GM15510 (cell line): ENCODE measurements around the gene FKBP4.
A peak's percentile ranks its signal among the peaks of the same experiment; 100 is the strongest.

Source experiments
- POLR2A ChIP-seq: IDR thresholded peaks from 3 replicates; pipeline ENCODE4 v1.6.1; 2011; ENCODE audit warnings: borderline replicate concordance; ENCODE audit not compliant: insufficient read length; ENCODE audit errors: extremely low read depth

Gene FKBP4, protein sequence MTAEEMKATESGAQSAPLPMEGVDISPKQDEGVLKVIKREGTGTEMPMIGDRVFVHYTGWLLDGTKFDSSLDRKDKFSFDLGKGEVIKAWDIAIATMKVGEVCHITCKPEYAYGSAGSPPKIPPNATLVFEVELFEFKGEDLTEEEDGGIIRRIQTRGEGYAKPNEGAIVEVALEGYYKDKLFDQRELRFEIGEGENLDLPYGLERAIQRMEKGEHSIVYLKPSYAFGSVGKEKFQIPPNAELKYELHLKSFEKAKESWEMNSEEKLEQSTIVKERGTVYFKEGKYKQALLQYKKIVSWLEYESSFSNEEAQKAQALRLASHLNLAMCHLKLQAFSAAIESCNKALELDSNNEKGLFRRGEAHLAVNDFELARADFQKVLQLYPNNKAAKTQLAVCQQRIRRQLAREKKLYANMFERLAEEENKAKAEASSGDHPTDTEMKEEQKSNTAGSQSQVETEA

DNA sequence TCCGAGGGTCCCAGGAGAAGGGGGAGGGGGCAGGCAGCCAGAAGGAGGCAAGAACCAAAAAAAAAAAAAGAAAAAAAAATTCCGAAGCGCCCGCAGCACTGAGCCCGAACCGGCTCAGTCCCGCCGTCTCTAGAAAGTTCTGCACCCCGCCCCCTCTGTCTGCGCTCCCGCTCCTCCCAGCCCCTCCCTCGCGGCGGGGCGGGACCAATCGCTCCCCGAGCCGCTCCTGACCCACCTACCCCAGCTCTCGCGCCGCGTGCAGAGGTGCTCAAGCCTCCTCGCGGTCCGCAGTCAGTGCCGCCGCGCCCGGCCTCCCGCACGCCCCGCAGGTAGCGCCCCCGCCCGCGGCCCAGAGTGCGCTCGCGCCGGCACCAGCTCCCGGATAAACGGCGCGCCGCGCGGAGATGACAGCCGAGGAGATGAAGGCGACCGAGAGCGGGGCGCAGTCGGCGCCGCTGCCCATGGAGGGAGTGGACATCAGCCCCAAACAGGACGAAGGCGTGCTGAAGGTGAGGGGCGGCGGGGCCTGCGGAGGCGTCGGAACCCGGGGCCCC is at the start of gene FKBP4:
Gene FKBP4, plus strand, starts transcription at position 235 of the 554 bp plus-strand sequence. Its CDS starts 170 bp downstream, at position 405.
- peak; percentile 78 for TF ChIP-seq POLR2A

DNA sequence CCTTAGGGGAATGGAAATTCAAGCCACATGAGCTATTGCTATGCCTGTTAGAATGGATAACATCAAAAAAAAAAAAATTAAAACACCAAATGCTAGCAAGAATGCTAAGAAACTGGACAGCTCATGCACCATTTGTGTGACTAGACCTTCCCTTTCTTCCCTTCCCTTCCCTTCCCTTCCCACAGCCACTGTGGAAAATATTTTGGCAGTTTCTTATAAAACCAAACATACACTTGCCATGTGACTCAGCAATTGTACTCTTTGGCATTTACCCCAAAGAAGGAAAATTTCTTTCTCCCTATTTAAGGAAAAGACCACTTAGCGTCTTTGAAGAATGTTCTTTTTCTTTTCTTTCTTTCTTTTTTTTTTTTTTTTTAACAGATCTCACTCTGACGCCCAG is 49.1 kb upstream of the FKBP4 start:
- no peak for TF ChIP-seq POLR2A

- no peak for TF ChIP-seq POLR2A
Measured at GRCh38 chr12:2749580-2749979, 45.2 kb upstream of the FKBP4 start.

GRCh38 chr12:2750185-2750584 is 44.6 kb upstream of the FKBP4 start:
- no peak for TF ChIP-seq POLR2A

DNA sequence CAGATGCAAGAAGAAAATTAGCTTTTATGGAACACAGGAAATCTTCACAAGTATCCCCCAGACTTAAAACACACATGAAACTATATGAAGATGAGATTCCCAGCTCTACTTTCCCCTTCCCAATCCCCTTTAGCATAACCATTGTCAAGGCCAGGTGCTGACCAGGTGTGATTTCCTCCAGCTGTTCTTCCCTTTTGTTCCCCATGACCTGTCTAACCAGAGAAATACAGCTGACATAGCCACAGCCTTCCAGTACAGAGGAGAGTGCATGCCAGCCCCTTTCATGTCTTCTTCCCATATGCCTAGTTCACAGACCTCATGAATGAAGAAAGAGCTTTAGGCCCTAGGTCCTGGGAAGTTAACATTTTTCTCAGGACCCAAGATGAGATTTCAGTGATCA is 43.5 kb upstream of the FKBP4 start:
- TF ChIP-seq POLR2A = no peak

GRCh38 chr12:2751686-2752085 is 43.1 kb upstream of the FKBP4 start:
- no peak for TF ChIP-seq POLR2A

DNA sequence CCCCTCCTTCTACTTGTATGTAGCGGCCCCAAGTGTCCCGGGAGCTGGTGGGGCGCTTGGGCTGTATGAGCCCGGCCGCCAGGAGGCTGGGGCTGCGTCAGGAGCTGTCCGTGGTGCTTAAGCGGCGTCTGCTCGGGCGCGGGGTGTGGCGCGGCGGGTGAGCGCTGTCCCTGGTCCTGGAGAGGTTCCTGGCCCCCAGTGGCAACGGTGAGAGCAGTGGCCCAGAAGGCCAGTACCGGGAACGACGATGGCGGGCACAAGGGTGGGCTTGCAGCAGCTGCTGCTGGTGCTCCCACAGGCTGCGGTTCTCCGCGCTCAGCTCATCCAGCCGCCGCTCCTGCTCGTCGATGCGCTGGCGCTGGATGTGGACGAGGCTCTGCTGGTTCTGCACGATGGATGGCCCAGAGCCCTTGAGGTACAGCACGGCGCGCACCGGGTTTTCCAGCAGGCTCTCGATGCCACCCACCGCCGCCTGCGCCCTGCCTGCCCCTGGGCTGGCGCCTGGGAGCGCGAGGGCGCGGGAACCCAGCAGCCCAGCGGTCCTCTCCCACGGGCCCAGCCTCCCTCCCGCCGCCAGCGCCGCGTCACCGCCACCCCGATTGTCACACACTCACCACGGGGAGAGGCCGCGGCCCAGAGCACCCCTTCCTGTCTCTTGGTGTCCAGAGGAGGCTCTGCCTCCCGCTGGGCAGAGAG is 41.9 kb upstream of the FKBP4 start:
- TF ChIP-seq POLR2A = no peak

- TF ChIP-seq POLR2A = no peak
Measured at GRCh38 chr12:2753536-2753935, 41.2 kb upstream of the FKBP4 start.

DNA sequence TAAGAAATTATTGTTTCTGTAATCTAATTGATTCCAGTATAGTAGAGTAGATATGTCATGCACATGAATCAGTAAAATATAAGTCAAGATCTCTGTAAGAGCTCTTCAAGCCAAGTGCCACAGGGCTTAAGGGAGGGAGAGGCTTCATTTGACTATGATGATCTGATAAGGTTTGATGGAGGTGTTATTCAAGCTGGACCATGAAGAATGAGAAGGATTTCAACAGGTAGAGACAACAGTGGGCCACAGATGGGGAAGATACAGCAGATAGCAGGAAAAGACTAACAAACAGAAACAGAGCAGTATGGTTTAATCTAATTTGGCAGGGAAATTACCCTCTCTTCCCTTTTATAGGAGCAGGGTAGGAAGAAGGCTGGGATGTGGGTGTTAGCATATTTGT is 40.6 kb upstream of the FKBP4 start:
- TF ChIP-seq POLR2A = no peak

- TF ChIP-seq POLR2A = no peak
Measured at GRCh38 chr12:2756756-2757155, 38.0 kb upstream of the FKBP4 start.

DNA sequence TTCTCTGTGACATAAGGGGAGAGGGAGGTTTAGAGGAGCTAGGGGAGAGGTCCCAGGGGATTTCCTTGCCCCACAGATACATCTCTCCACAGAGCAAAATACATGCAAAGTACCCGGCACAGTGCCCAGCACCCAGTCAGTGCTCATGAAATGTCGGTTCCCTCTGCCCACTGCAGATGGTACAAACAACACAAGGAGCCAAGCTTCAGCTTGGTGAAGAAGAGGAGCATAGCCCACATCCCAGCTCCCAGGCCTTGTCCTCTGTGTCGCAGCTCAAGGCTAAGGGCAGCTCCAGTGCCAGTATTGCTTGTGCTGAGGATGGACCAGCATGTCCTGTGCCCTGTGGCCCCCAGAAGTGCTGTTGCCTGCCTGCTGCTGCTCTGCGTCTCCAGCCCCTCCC is 35.0 kb upstream of the FKBP4 start:
- no peak for TF ChIP-seq POLR2A

DNA sequence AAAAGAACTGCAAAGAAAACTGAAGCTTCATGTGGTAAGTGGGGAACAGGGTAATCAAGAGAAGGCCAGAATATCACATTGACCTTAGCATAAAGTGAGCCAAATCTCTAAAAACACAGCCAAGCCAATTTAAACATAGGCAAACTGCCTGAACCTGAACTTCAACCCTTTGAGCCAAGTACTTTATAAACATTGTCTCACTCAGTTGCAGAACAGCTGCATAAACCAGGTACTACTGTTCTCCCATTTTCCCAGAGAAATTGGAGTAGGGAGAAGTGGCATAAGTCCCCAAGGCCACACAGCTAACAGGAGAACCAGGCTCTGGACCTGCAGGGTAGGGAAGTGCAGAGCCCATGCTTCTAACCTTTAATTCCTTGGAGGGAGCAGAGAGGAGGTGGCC is 30.4 kb upstream of the FKBP4 start:
- TF ChIP-seq POLR2A = no peak

DNA sequence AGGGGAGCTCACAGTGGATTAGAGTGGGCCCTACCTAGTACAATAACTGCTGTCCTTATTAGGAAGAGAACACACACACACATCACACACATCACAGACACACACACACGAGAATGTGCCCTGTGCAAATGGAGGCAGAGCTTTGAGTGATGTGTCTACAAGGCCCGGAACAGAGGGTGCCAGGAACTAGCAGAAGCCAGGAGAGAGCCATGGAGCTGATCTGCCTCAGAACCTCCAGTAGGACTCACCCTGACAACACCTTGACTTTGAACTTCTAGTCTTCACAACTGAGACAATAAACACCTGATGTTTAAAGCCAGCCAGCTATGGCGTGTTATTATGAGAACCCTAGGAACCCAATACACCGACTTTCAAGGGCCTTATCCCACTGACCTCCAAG is 29.7 kb upstream of the FKBP4 start:
- no peak for TF ChIP-seq POLR2A

DNA sequence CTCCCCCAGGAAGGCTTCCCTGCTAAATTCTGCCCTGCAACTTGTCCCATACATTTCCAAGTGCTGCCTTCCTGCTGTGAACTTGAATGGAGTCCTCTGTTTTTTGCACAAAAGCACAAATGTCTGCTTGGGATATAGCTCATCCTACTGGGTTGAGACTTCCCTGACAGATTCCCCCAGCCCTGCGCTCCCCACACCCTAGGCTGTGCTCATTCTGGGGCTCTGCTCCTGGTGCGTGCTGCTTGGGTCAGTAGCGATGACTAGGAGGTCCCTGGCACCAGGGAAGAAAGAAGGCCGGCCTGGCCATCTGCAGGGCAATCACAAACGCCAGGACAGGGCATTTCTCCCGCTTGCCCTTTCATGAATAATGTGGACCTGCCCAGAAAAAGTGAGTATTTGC is 29.2 kb upstream of the FKBP4 start:
- TF ChIP-seq POLR2A = no peak

DNA sequence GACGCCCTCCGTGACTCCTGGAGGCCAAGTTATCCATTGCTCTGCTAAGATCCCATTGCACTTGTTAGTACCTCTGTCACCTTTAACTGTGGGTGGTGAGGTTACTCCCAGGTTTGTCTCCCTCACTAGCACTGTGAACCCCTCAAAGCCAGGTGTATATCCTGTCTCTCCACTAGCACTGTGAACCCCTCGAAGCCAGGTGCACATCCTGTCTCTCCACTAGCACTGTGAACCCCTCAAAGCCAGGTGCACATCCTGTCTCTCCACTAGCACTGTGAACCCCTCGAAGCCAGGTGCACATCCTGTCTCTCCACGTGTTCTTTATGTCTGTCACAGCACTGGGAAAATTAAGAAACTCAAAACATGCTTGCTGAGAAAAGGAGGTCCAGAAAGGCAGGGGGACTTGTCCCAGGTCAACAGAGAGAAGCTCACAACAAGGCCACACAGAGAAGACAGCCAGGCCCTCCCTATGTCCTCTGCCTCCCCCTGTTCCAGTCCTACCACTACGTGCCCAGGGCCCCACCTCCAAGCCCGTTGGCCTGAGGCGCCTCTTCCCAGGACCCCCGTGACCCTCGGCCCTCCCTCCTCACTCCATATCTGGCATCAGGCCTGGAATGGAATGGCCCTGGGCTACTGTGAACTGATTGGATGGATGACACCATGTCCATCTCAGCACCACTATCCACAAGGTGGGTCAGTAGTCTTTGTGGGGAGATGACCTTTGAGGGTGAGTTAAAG is 26.4 kb upstream of the FKBP4 start:
- no peak for TF ChIP-seq POLR2A
